ENCODE measurements around the gene PLTP. TPM values are rescaled to one million over a fixed set of nuclear protein-coding genes. Genes with fewer than 3 reads are reported as not detected.

Gene PLTP
- total RNA-seq, 1 experiment from 2014 or later, result 2.2 TPM

Other genes with a start within 250 kb of the PLTP start
- not detected in 2 replicates for gene WFDC11, start 241.9 kb downstream of the PLTP start, total RNA-seq (2014; rRNA removed; shearing (Covaris generic))
- gene WFDC13, start 210.1 kb downstream of the PLTP start, total RNA-seq (2014; rRNA removed; shearing (Covaris generic)), result not detected in 2 replicates
- not detected in 2 replicates for gene WFDC10B, start 207.1 kb downstream of the PLTP start, total RNA-seq (2014; rRNA removed; shearing (Covaris generic))
- gene SPINT4, start 189.8 kb downstream of the PLTP start, total RNA-seq (2014; rRNA removed; shearing (Covaris generic)), result not detected in 2 replicates
- gene WFDC3, start 120.3 kb downstream of the PLTP start, total RNA-seq (2014; rRNA removed; shearing (Covaris generic)), result 0.52 and 9.8 TPM in 2 replicates
- 22.4 and 22.6 TPM in 2 replicates for gene DNTTIP1, start 120.2 kb downstream of the PLTP start, total RNA-seq (2014; rRNA removed; shearing (Covaris generic))
- gene UBE2C, start 99.5 kb downstream of the PLTP start, total RNA-seq (2014; rRNA removed; shearing (Covaris generic)), result 194 and 288 TPM in 2 replicates
- gene TNNC2, start 84.8 kb downstream of the PLTP start, total RNA-seq (2014; rRNA removed; shearing (Covaris generic)), result not detected in 2 replicates
- 17.1 and 22.3 TPM in 2 replicates for gene SNX21, start 78.4 kb downstream of the PLTP start, total RNA-seq (2014; rRNA removed; shearing (Covaris generic))
- gene ACOT8, start 54.8 kb downstream of the PLTP start, total RNA-seq (2014; rRNA removed; shearing (Covaris generic)), result 43.1 and 47.4 TPM in 2 replicates
- gene ZSWIM3, start 54.5 kb downstream of the PLTP start, total RNA-seq (2014; rRNA removed; shearing (Covaris generic)), result 3.5 and 4.6 TPM in 2 replicates
- 7.2 and 10.2 TPM in 2 replicates for gene ZSWIM1, start 30.9 kb downstream of the PLTP start, total RNA-seq (2014; rRNA removed; shearing (Covaris generic))
- 0.12 and 1.0 TPM in 2 replicates for gene SPATA25, start 24.5 kb downstream of the PLTP start, total RNA-seq (2014; rRNA removed; shearing (Covaris generic))
- 0.99 and 1.8 TPM in 2 replicates for gene NEURL2, start 20.9 kb downstream of the PLTP start, total RNA-seq (2014; rRNA removed; shearing (Covaris generic))
- gene CTSA, start 20.8 kb downstream of the PLTP start, total RNA-seq (2014; rRNA removed; shearing (Covaris generic)), result 102 and 150 TPM in 2 replicates
- gene PCIF1, start 22.5 kb upstream of the PLTP start, total RNA-seq (2014; rRNA removed; shearing (Covaris generic)), result 5.2 and 7.7 TPM in 2 replicates
- 4.3 and 7.1 TPM in 2 replicates for gene ZNF335, start 60.0 kb upstream of the PLTP start, total RNA-seq (2014; rRNA removed; shearing (Covaris generic))
- gene MMP9, start 96.8 kb upstream of the PLTP start, total RNA-seq (2014; rRNA removed; shearing (Covaris generic)), result not detected in 2 replicates
- 0.21 and 4.3 TPM in 2 replicates for gene SLC12A5, start 117.1 kb upstream of the PLTP start, total RNA-seq (2014; rRNA removed; shearing (Covaris generic))
- 17.4 and 18.1 TPM in 2 replicates for gene NCOA5, start 177.8 kb upstream of the PLTP start, total RNA-seq (2014; rRNA removed; shearing (Covaris generic))
- 6.2 and 13.7 TPM in 2 replicates for gene CD40, start 206.2 kb upstream of the PLTP start, total RNA-seq (2014; rRNA removed; shearing (Covaris generic))